Right lobe of liver (tissue), 6 donors: ENCODE results near the gene EFNA4. TPM values are rescaled to one million over a fixed set of nuclear protein-coding genes. Genes with fewer than 3 reads are reported as not detected.

ENCODE experiments used
- ATAC-seq, 4 donors: fragments of 200-7000 bp; cut with Tn5 transposase; one replicate each; pipeline ENCODE4 v1.9.1; 2020; ENCODE audit warnings: mild to moderate bottlenecking in 4 of 4, moderate library complexity in 4 of 4
- DNase-seq, 3 donors: peaks; one replicate each; pipeline ENCODE4 v3.0.0-alpha.2; 2020
- H3K27ac ChIP-seq, 3 donors: fragments of 200-600 bp; one replicate each; pipeline ENCODE4 v1.8.0; 2022
- H3K27me3 ChIP-seq, 2 donors: fragments of 200-600 bp; one replicate each; pipeline ENCODE4 v1.8.0; 2022
- H3K36me3 ChIP-seq, 4 donors: fragments of 200-600 bp; sonication (generic) in 1 of 4; one replicate each; pipeline versions ENCODE4 v1.5.1 to v1.8.0; 2017 to 2022; ENCODE audit warnings: control low read depth in 1 of 4
- H3K4me1 ChIP-seq, 4 donors: fragments of 200-600 bp; sonication (generic) in 1 of 4; one replicate each; pipeline versions ENCODE4 v1.5.1 to v1.8.0; 2017 to 2022; ENCODE audit warnings: control low read depth in 1 of 4
- H3K4me3 ChIP-seq, 3 donors: fragments of 200-600 bp; one replicate each; pipeline ENCODE4 v1.8.0; 2022
- H3K9me3 ChIP-seq, 4 donors: fragments of 200-600 bp; sonication (generic) in 1 of 4; one replicate each; pipeline versions ENCODE4 v1.5.1 to v1.8.0; 2017 to 2022; ENCODE audit warnings: control low read depth in 1 of 4
- CTCF ChIP-seq, 4 donors: fragments of 200-600 bp in 3 of 4; fragments of 450-650 bp in 1 of 4; IDR thresholded peaks; one replicate each; pipeline versions ENCODE4 v1.5.1 to v1.8.0; 2016 to 2022; ENCODE audit warnings: antibody characterized with exemption in 4 of 4, mild to moderate bottlenecking in 2 of 4
- POLR2A ChIP-seq: fragments of 450-650 bp; IDR thresholded peaks from one replicate; pipeline ENCODE4 v1.6.1; 2017; ENCODE audit warnings: antibody characterized with exemption, mild to moderate bottlenecking
- WGBS: methylation state at CpG from one replicate; pipeline ENCODE4 v1.1.6; 2018; ENCODE audit warnings: low coverage, low lambda C conversion rate; ENCODE audit not compliant: insufficient coverage; ENCODE audit errors: missing lambda C conversion rate; 5-methylcytosine and 5-hydroxymethylcytosine counted together
- intact Hi-C, 2 donors: fragments of 100-400 bp; cut with DNase I; formaldehyde crosslinking; loops; one replicate each; pipeline versions ENCODE4 v1.11.2 to v1.14.1; 2022
- total RNA-seq, 6 experiments: library from RNA; depleted of rRNA in 2 of 6; stranded (reverse); fragments of >200 nt in 2 of 6; fragmentation: NEBNext Ultra II Directional in 3 of 6; extraction: Animal tissue kit (Norgen Biotek cat#: 25700) in 3 of 6; gene quantifications; one replicate each; pipeline versions ENCODE4 v1.1.0 to v1.2.4, GENCODE V29; 2016 to 2023
- donor health status: DM: no; HTN: yes; CAD: no.
- donor health status: DM: no; HTN: no; CAD: no.
- donor health status: DM: no; HTN: no; CAD: no.
- donor health status: DM: no; HTN: yes; CAD: no.
- donor health status: DM: no; HTN: yes; CAD: no.

The EFNA4 gene
- total RNA-seq, 6 experiments from 2014 or later = 2.3 to 6.4 (median 3.0) TPM

DNA sequence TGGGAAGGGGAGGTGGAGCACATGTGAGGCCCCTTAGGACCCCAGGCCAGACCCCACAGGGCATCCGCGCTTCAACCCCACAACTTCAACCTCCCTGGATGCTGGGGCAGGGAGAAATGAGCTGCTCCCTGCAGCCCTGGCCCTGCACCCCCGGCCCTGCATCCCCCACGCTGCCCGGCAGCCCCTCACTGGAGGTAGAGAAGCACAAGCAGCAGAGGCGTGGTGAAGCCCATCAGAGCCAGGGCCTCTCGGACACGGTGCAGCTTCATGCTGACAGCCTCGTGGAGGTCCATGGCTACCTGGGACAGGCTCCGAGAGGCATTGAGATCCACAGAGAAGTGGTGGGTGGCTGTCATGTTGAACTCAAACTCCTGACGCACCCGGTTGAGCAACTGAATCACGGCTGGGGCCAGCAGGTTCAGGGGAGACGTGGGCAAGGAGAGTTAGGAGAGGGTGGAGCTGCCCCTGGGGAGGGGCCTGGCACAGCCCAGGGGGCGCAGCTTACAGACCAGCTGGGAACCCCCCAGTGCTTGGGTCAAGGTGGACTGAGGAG lies 33.2 kb upstream of the EFNA4 start:
- Histone ChIP-seq H3K27me3 (no peaks in the 10 kb centered on the region), H3K36me3 (no peaks in the 10 kb centered on the region), H3K4me3 (no peak overlapping the region), H3K27ac (no peak overlapping the region), H3K9me3 (no peaks in the 10 kb centered on the region), H3K4me1 (peaks cover 0 to 4% (median 0%) of the 10 kb centered on the region in 4 donors)
- TF ChIP-seq CTCF (IDR thresholded peaks at IDR 0.05) (no peak), POLR2A (no peak)
- intact Hi-C loops = no loop called here
- WGBS = no CpG with 5 or more reads among the region's 15 CpGs
- no peak for DNase-seq
- ATAC-seq = no peak

- H3K4me1 ChIP-seq = no peaks in the 10 kb centered on the region
- H3K36me3 ChIP-seq = no peaks in the 10 kb centered on the region
- DNase-seq (no peak), ATAC-seq (no peak)
- intact Hi-C loops = no loop called here
- H3K4me3 ChIP-seq = no peak overlapping the region
- 84% methylated on average over 7 of the region's 11 CpGs for WGBS
- TF ChIP-seq POLR2A = no peak
- TF ChIP-seq CTCF (IDR thresholded peaks at IDR 0.05) = no peak
- H3K27ac ChIP-seq = no peak overlapping the region
- H3K27me3 ChIP-seq = no peaks in the 10 kb centered on the region
- no peaks in the 10 kb centered on the region for H3K9me3 ChIP-seq
Observed at GRCh38 chr1:155030899-155031298, 32.6 kb upstream of the EFNA4 start.

DNA sequence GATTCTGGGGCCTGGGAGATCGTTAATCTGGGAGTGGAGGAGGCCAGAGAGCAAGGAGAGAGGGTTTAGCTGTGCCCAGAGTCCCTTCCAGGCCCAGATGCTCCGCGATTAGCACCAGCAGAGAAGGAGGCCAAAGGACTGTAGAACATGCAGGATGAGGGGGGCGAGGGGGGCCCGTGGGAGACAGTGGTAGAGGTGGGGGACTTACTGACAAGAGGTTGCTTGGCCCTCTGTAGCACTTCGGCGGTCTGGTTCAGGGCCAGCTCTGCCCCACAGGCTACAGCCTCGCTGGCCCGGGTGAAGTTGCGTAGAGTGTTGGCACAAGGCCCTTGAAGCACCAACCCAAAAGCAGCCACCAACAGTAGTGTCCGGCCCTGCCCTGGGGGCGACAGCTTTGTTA lies 30.7 kb upstream of the EFNA4 start:
- 86% methylated on average over 3 of the region's 12 CpGs for WGBS
- intact Hi-C loops = no loop called here
- Histone ChIP-seq H3K9me3 (no peaks in the 10 kb centered on the region), H3K4me3 (no peak overlapping the region), H3K36me3 (no peaks in the 10 kb centered on the region), H3K27me3 (no peaks in the 10 kb centered on the region), H3K4me1 (no peaks in the 10 kb centered on the region), H3K27ac (no peak overlapping the region)
- TF ChIP-seq CTCF (IDR thresholded peaks at IDR 0.05) = no peak
- no peak for TF ChIP-seq POLR2A
- ATAC-seq = no peak
- DNase-seq = no peak

GRCh38 chr1:155033524-155033923 lies 30.0 kb upstream of the EFNA4 start, which contains the start of the genes DCST1 and DCST2:
Gene DCST1 (plus strand): TSS chr1:155033824. CDS start chr1:155034037, 213 bp downstream.
Gene DCST2 (minus strand): TSS chr1:155033781. CDS start chr1:155033701, 80 bp downstream.
- DNase-seq (no peak), ATAC-seq (no peak)
- H3K27me3 ChIP-seq = no peaks in the 10 kb centered on the region
- H3K4me3 ChIP-seq = no peak within 1 kb of the TSS
- H3K9me3 ChIP-seq = no peaks in the 10 kb centered on the region
- no peak for TF ChIP-seq POLR2A
- no peak for TF ChIP-seq CTCF (IDR thresholded peaks at IDR 0.05)
- 88% methylated on average over 1 of the region's 9 CpGs for WGBS
- peaks cover 0 to 5% (median 2%) of the 10 kb centered on the region in 4 donors for H3K4me1 ChIP-seq
- intact Hi-C loops = no loop called here
- H3K27ac ChIP-seq = no peak within 1 kb of the TSS
- H3K36me3 ChIP-seq = no peaks in the 10 kb centered on the region
